Measurements from ENCODE around the gene AGMO.

DNA sequence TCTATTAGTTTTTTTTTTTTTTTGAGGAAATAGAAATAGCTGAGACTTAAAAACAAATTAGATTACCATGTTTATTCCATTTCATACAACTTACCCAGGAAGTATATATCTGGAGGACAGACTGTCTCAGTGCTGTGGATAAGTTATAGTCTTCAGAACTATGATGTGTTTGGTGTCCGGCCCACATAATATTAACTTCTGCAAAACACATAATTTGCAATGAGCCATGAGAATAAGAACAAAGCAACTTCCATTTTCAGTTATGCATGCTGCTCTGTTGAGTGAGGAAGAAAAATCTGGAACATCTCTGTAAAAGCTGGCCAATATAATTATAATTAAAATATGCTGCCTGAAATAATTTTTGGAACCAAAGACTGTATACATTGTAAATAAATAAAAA lies 130.9 kb downstream of the AGMO start:
- TF ChIP-seq POLR2AphosphoS5 (IDR thresholded peaks at IDR 0.05; ENCODE audit: low read depth, low read length) (no peak), POLR2A (IDR thresholded peaks at IDR 0.05; ENCODE audit: low read depth, low read length) (no peak)
